ENCODE data around the gene APOBEC3B.

GRCh38 chr22:39026509-39027150 is 44.5 kb downstream of the APOBEC3B start:
- TF ChIP-seq, protein P1, sequence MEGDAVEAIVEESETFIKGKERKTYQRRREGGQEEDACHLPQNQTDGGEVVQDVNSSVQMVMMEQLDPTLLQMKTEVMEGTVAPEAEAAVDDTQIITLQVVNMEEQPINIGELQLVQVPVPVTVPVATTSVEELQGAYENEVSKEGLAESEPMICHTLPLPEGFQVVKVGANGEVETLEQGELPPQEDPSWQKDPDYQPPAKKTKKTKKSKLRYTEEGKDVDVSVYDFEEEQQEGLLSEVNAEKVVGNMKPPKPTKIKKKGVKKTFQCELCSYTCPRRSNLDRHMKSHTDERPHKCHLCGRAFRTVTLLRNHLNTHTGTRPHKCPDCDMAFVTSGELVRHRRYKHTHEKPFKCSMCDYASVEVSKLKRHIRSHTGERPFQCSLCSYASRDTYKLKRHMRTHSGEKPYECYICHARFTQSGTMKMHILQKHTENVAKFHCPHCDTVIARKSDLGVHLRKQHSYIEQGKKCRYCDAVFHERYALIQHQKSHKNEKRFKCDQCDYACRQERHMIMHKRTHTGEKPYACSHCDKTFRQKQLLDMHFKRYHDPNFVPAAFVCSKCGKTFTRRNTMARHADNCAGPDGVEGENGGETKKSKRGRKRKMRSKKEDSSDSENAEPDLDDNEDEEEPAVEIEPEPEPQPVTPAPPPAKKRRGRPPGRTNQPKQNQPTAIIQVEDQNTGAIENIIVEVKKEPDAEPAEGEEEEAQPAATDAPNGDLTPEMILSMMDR (IDR thresholded peaks at IDR 0.05) = no peak
- no peak for TF ChIP-seq EZH2 (IDR thresholded peaks at IDR 0.05; ENCODE audit: borderline replicate concordance, insufficient read depth, low read depth, low read length, poor library complexity, severe bottlenecking)
